Iris pigment epithelial cell (primary cell): ENCODE data around the gene BRMS1.
"Not testable (repeated sequence)": the region's sequence is repeated elsewhere in the genome, so short reads cannot be mapped to it uniquely, and the experiment has no call there.

Source experiments
- DNase-seq: peaks from one replicate; pipeline ENCODE4 v3.0.0-alpha.2; 2011; ENCODE audit warnings: low read depth

The BRMS1 gene

DNA sequence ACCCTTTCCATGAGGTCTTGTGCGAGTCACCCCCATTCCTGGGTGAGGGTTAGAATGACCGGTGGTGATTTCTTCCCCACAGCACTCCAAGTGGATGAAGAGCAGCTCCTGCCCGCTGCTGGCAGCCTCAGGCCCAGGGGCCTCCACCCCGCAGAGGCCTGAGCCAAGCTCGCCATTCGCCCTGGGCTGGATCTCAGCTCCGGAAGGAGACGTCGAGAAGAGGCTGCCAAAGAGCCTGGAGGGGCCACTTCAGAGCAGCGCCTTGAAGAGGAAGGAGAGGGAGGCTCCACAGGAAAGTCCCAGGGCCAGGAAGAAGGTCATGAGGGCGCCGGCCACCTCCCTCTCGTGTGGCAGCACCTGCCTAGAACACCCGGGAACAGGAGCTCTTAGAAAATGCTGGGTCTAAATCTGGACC is 18.3 kb upstream of the BRMS1 start:
- no peak for DNase-seq

DNA sequence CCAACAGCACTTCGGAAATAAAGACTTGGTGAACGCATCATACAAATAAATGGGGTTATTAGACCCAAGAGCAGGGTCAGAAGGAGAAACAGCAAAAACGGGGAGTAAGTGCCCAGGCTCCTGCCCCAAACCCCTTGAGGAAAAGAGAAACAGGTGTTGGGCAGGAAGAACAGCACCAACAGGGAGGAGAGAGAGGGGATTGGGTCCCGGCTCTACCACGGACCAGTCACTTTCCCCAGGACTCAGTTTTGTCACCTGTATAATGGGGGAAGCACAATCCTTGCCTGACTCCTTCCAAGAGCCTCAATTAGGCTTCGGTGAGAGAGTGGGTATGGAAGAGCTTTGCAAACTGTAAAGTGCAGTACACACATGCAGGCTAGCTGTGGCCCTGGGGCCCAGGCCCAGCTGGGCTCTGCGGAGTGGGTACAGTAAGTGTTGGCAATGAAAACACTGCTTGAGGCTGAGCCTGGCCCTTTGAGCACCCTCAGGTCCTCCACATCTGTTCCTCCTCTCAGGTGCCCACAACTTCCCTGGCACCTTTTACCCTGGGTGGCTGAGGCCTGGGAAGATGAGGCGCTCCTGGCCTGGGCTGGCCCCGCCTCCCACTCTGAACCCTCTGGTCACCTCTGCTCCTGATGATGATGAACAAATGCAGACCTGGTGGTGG is 17.7 kb upstream of the BRMS1 start:
- no peak for DNase-seq

- DNase-seq, result no peak
These were observed 16.6 kb upstream of the BRMS1 start for GRCh38 chr11:66361502-66361941.

DNA sequence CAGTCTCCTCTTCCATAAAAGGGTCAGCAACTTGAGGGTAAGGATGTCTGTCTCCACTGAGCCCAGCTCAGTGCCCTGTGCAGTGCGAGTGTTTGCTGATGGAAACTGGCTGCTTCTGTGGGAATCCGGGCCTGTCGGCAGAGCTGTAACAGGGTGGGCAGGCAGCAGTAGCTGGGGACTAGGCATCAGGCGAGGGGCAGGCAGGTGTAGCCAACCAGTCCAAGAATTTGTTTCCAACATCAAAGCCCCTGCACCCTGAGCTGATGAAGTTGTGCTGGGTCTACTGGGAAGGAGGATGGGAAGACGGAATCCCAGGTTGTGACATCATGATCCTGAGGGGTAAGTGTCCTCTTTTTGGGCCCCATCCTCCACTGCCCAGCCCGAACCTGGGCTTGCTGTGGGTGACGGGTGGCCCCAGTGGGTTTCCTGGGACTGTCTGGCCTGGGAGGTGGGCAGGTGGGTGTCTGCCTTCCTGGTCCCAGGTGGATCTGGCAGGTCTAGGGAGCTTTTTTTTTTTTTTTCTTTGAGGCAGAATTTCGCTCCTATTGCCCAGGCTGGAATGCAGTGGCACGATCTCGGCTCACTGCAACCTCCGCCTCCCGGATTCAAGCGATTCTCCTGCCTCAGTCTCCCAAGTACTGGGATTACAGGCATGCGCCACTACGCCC is 15.6 kb upstream of the BRMS1 start:
- DNase-seq, result no peak

- no peak for DNase-seq
These were observed 14.8 kb upstream of the BRMS1 start for GRCh38 chr11:66359662-66360087.

DNA sequence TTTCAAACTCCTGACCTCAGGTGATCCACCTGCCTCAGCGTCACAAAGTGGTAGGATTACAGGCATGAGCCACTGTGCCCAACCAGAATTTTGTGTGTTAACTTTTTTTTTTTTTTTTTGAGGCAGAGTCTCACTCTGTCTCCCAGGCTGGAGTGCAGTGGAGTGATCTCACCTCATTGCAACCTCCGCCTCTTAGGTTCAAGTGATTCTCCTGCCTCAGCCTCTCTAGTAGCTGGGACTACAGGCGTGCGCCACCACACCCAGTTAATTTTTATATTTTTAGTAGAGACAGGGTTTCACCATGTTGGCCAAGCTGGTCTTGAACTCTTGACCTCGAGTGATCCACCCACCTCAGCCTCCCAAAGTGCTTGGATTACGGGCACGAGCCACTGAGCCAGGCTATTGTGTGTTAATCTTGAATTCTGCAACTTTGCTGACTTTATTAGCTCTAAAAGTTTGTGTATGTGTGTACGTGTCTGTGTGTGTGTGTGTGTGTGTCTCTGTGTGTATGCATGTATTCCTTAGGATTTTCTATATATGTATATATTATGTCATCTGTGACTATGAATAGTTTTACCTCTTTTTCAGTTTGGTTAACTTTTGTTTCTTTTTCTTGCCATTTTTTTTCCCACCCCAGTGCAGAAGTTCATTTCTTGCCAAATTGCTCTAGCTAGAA is 5.8 kb upstream of the BRMS1 start:
- not testable (repeated sequence) for DNase-seq

- no peak for DNase-seq
These were observed 4.1 kb upstream of the BRMS1 start for GRCh38 chr11:66349084-66349386.

DNA sequence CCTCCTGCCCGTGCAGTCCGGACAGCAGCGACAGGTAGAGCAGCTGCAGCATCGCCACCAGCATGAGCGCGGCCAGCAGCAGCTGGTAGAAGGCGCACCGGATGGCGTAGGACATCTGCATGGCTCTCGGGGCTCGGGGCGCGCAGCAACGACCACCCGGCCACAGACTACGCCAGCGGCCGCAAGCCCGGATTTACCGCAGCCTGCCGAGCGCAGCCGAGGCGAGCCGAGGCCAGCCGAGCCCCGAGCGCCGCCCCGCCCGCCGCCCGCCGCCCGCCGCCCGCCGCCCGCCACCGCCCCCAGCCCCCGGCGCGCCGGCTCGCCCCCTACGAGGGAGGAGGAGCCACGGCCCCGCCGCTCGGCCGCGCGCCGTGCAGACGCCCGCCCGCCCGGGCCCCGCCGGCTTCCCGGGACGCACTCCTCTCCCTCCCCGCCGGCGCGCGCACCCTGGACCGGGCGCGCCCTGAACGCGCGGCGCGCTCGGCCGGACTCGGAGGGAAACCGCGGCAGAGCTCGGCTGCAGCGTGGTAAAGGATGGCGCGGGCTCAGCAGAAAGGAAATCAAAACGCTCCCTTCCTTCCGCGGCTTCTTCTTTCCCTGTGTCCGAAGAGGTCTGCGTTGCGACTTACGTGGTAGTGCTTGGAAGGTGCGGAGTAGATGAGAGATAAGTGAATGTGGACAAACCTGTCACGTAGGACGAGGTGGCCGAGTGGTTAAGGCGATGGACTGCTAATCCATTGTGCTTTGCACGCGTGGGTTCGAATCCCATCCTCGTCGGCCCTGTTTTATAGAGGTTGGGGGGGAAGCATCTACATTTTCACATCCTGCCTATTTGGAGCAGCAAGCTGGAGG is 2.7 kb upstream of the BRMS1 start, which contains the start of gene B4GAT1:
Gene B4GAT1 (minus strand): TSS at position 205 of the 852 bp plus-strand sequence. CDS start 84 bp downstream, at position 121.
- peak; percentile 83 for DNase-seq

GRCh38 chr11:66346476-66347424 is 1.8 kb upstream of the BRMS1 start:
- DNase-seq, result no peak

DNA sequence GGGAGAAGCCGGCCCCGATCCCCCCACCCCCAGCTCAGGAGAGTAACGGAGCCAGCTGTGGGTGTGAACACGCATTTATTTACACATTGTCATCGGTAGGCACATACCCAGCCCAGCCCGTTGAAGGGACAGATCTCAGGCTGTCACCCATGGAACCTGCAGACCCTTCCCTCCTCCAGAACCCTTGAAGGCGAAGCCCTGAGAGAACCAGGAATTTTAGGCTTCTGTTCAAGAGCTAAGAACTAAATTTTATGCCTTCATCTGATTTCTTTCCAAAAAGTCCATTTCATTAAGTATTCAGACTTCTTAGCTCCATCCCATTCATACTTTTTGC is 379 bp upstream of the BRMS1 start:
- no peak for DNase-seq

DNA sequence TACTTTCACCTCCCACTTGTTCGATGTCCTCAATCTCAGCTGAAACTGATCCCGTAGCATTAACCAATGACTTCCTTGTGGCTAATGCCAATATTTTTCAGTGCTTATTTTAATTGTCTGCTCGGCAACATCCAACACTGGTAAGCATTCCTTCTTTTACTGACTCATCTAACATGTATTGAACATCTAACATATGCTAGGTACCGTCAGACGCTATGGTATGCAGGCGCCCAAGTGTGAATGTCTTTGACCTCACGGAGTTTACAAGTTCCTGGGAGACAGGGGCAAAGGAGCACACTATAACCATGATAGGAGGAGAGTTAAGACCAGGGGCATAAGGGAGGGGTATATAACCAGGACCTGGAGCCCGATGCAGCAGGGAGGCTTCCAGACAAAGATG is 1.7 kb downstream of the BRMS1 start:
- peak; percentile 22 for DNase-seq

GRCh38 chr11:66341502-66342126 is 3.3 kb downstream of the BRMS1 start:
- DNase-seq, result no peak

DNA sequence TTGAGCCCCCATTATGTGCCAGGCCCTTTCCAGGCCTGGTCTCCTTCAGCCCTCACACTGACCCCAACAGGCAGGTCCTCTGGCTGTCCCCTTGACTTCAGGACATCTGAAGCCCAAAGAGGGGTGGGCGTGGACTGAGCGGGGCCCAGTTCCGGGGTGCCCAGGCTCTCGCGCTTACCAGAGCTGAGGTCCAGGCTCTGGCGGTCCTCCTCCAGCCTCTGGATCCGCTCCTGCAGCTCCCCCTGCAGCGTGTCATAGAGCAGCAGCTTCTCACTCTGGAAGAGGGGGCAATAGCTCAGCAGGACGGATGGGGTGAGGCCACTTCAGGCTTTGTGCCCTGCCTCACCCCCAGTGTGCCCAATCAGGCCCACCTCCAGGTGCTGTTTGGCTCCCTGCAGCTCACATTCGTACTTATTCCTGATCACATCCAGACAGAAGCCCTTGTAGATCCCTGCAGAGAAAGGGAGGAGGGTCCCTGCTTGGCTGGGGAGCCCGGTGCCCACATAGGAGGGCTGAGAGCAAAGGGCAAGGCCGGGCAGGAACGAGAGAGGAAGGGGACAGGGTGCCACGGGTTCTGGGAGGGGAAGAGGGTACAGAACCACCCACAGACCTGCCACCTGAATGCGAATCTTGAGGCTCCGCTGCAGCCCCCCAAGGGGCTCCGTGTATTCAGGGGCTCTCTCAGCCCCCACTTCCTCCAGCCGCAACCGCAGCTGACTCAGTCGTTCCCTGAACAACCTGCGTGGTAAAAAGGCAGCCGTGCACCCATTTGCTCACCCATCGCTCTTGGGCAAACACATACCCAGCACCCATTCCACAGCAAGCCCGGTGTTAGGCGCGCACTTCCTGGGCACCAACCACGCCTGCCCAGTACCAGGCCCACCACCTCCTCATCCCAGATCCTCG is 4.1 kb downstream of the BRMS1 start:
- no peak for DNase-seq

GRCh38 chr11:66339686-66340483 is 5.0 kb downstream of the BRMS1 start:
- no peak for DNase-seq

DNA sequence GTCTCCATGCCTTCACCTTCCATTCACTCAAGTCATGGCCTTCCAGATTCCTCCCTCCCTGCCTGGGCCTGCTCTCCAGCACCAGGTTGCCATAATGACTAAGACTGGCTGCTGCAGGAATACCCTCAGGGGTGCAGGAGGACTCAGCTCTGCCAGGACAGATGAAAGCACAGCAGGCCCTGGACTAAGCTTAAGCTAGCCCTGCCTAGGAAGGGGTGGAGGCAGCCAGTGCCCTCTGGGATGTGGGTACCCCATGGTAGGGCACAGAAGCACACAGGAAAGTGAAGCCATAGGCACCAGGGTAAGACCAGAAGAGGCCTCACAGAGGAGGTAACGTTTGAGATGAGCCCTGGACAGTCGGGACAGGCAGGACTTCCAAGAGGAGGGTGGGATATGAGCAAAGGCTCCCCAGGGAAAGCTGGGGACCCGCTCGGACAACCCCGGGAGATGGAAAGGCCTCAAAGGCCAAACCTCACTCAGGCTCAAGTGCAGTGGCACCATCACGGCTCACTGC is 5.7 kb downstream of the BRMS1 start:
- DNase-seq, result no peak

DNA sequence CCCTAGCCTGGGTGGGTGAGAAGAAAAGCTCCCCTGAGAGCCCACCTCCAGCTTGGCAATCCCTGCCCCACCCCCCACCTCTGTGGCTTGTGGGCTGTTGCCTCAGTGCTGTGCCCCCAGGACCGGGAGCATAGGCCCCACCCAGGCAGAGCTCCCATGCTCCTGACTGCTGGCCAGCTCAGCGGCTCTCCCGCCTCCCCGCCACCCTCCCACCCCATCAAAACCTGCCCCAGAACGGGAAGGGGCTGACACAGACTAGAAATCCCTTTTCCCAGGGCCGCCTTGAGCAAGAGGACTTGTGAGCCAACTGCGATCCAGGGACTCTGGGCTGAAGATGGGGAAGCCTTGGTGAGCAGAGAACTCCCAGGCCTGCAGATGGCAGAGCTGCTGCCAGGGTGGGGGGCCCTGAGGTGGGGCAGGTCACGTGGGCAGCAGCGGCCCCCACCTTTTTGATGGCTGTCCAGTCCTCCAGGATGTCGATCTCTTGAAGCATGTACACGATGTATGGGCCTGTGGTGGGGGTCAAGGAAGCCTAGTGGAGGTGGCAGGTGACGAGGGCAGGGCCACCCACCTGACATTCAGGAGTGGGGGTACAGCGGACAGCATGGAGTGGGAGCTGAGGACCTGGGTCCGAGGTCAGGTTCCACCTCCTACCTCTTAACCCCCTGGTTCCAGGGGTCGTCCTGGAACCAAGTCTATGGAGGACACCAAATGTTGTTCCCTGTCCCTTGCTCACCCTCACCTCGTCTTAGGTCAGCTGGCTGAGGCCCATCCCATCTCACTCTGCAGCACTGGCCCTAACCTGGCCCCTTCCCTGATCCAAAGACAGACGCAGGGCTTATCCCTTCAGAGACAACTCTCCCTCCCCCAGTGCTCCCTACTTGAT is 6.4 kb downstream of the BRMS1 start:
- no peak for DNase-seq

DNA sequence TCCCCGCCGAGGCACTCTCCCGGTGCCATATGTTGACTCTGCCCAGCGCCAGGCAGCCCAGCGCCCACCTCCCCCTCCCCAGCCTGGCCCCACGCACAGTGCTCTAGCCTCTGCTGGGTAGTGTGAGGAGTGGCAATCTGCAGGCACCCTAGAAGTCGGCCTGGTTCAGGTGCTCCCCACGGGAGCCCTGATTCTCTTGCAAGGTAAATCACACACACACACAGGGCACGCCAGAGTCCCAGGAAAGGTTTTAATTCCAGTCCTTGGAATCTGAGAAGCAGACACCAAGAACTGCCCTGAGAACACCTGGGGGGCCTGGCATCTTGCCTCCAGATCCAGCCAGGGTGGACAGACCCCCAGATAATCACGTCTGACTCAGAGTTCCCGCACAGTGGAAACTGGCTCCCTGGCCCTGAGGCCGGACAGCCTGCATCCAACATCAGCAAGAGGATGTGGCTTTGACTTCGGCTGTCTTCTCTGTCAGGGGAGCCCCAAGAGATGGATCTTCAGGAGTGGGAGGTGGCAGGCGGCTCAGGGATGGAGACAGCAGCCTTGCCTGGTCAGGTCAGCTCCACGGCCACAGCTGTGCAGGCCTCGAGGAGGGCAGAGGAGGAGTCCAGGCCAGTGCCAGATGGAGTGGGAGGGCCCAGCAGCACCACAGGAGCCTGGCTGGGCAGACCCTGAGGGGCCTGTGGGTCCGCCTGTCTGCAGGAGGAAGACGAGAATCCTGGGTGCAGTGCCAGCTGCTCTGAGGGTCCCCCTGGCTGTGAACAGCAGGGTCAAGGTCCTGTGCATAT is 7.6 kb downstream of the BRMS1 start:
- DNase-seq, result peak; percentile 47
